Measurements from ENCODE around the gene SLC30A5.

DNA sequence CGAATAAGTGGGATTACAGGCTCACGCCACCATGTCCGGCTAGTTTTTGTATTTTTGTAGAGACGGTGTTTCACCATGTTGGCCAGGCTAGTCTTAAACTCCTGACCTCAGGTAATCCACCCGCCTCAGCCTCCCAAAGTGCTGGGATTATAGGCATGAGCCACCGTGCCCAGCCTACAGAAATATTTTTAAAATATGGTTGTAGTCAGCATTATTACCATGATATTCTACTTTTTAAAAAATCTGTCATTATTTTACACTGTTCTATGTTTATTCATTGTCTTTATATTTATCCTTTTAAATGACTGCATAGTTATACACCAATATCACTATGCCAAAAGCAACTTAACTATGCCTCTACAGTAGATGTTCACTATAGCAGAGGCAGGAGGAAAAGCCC is 41.6 kb upstream of the SLC30A5 start:
- TF ChIP-seq, protein P1, sequence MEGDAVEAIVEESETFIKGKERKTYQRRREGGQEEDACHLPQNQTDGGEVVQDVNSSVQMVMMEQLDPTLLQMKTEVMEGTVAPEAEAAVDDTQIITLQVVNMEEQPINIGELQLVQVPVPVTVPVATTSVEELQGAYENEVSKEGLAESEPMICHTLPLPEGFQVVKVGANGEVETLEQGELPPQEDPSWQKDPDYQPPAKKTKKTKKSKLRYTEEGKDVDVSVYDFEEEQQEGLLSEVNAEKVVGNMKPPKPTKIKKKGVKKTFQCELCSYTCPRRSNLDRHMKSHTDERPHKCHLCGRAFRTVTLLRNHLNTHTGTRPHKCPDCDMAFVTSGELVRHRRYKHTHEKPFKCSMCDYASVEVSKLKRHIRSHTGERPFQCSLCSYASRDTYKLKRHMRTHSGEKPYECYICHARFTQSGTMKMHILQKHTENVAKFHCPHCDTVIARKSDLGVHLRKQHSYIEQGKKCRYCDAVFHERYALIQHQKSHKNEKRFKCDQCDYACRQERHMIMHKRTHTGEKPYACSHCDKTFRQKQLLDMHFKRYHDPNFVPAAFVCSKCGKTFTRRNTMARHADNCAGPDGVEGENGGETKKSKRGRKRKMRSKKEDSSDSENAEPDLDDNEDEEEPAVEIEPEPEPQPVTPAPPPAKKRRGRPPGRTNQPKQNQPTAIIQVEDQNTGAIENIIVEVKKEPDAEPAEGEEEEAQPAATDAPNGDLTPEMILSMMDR (IDR thresholded peaks at IDR 0.05): no peak
- TF ChIP-seq POLR2A (IDR thresholded peaks at IDR 0.05): no peak
